Endothelial cell of umbilical vein (primary cell): Measurements from ENCODE around the gene NUS1. TPM values are rescaled to one million over a fixed set of nuclear protein-coding genes. Genes with fewer than 3 reads are reported as not detected.
A peak's percentile ranks its signal among the peaks of the same experiment; 100 is the strongest.
"Not testable (repeated sequence)": the region's sequence is repeated elsewhere in the genome, so short reads cannot be mapped to it uniquely, and the experiment has no call there.

ENCODE experiments used
- BruUV-seq: library from RNA; stranded (reverse); fragments of 400-500 nt; replicated peaks from 2 replicates; lab custom pipeline; 2021; lab: Mats Ljungman, UMichigan
- CTCF ChIA-PET: fragments of 300-600, 350-600 bp; sonication (Branson Sonifier 250); formaldehyde crosslinking; loops from one replicate; lab custom pipeline; 2021; ENCODE audit warnings: antibody characterized with exemption, inconsistent platforms; lab: Charles Lee
- POLR2A ChIA-PET: fragments of 300-600, 350-600 bp; sonication (Branson Sonifier 250); formaldehyde crosslinking; loops from one replicate; lab custom pipeline; 2021; ENCODE audit warnings: antibody characterized with exemption, inconsistent platforms; lab: Charles Lee
- DNase-seq: peaks from one replicate; pipeline ENCODE4 v3.0.0-alpha.2; 2011; ENCODE audit warnings: low read depth, low spot score
- FAIRE-seq: peaks from 2 replicates; lab custom pipeline; 2011; peaks lifted over from hg19 to GRCh38; lab: Jason Lieb, UNC
- H2AFZ ChIP-seq: 2 replicates; pipeline ENCODE4 v1.6.0; 2012; ENCODE audit warnings: low read depth, low read length, control low read depth, inconsistent platforms
- H3K27ac ChIP-seq: 2 replicates; pipeline ENCODE4 v1.5.1; 2011; ENCODE audit warnings: low read depth, mild to moderate bottlenecking, control low read depth, low read length, moderate library complexity; ENCODE audit not compliant: insufficient read depth
- H3K27me3 ChIP-seq, 2 experiments: 2 replicates each; pipeline versions ENCODE4 v1.6.0 to v1.6.1; 2011; ENCODE audit warnings: low read length in 2 of 2, mixed read lengths in 1 of 2; ENCODE audit not compliant: control insufficient read depth in 2 of 2, insufficient read depth in 2 of 2
- H3K36me3 ChIP-seq, 2 experiments: 2 replicates in 1 of 2; 3 replicates in 1 of 2; pipeline ENCODE4 v1.5.1; 2011; ENCODE audit warnings: low read length in 2 of 2, mild to moderate bottlenecking in 1 of 2, moderate library complexity in 1 of 2; ENCODE audit not compliant: control insufficient read depth in 2 of 2, insufficient read depth in 2 of 2; ENCODE audit errors: extremely low read depth in 1 of 2
- H3K4me1 ChIP-seq: 3 replicates; pipeline ENCODE4 v1.5.1; 2011; ENCODE audit warnings: mild to moderate bottlenecking, low read length; ENCODE audit not compliant: control insufficient read depth, insufficient read depth; ENCODE audit errors: extremely low read depth
- H3K4me2 ChIP-seq: 2 replicates; pipeline ENCODE4 v1.6.1; 2011; ENCODE audit warnings: low read length, control low read depth, mixed read lengths; ENCODE audit not compliant: insufficient read depth
- H3K4me3 ChIP-seq, 3 experiments: fragments of 200-600 bp in 1 of 3; sonication (generic), shearing (Covaris generic) in 1 of 3; replicated peaks in 1 of 3; 2 replicates each; pipeline ENCODE4 v1.5.1; 2011 to 2016; ENCODE audit warnings: control low read depth in 3 of 3, low read length in 3 of 3, mild to moderate bottlenecking in 2 of 3, inconsistent platforms in 1 of 3, low read depth in 1 of 3, moderate library complexity in 1 of 3; ENCODE audit not compliant: insufficient read depth in 1 of 3
- H3K79me2 ChIP-seq: 2 replicates; pipeline ENCODE4 v1.6.0; 2012; ENCODE audit warnings: low read length, inconsistent platforms; ENCODE audit not compliant: control insufficient read depth, insufficient read depth
- H3K9ac ChIP-seq: replicated peaks from 2 replicates; pipeline ENCODE3; 2011; ENCODE audit warnings: low read length, control low read depth; ENCODE audit not compliant: insufficient read depth; ENCODE audit errors: extremely low read depth
- H3K9me1 ChIP-seq: replicated peaks from 3 replicates; pipeline ENCODE4 v1.6.0; 2011; ENCODE audit warnings: mild to moderate bottlenecking, low read length; ENCODE audit not compliant: control insufficient read depth, insufficient read depth; ENCODE audit errors: extremely low read depth
- H3K9me3 ChIP-seq: replicated peaks from 2 replicates; pipeline ENCODE4 v1.5.1; 2012; ENCODE audit warnings: low read length, inconsistent platforms; ENCODE audit not compliant: control insufficient read depth, insufficient read depth
- H4K20me1 ChIP-seq: replicated peaks from 2 replicates; pipeline ENCODE3; 2011; ENCODE audit warnings: mild to moderate bottlenecking, low read length; ENCODE audit not compliant: control insufficient read depth, insufficient read depth; ENCODE audit errors: extremely low read depth
- CTCF ChIP-seq, 2 donors: IDR thresholded peaks; 1 replicate in 1 of 2; 2 replicates in 1 of 2; pipeline ENCODE4 v1.5.1; 2011; ENCODE audit warnings: low read length in 2 of 2, mild to moderate bottlenecking in 2 of 2, moderate library complexity in 2 of 2, control low read depth in 1 of 2, inconsistent platforms in 1 of 2, low read depth in 1 of 2; ENCODE audit not compliant: insufficient read depth in 1 of 2; ENCODE audit errors: extremely low read depth in 1 of 2
- EZH2 ChIP-seq: IDR thresholded peaks from 2 replicates; pipeline ENCODE4 v1.6.1; 2012; ENCODE audit warnings: borderline replicate concordance, low read depth, mild to moderate bottlenecking, moderate library complexity, low read length, inconsistent platforms; ENCODE audit not compliant: severe bottlenecking
- FOS ChIP-seq: IDR thresholded peaks from 2 replicates; pipeline ENCODE4 v1.6.1; 2011; ENCODE audit warnings: mild to moderate bottlenecking, low read length, moderate library complexity, borderline replicate concordance; ENCODE audit not compliant: insufficient read depth
- GATA2 ChIP-seq: IDR thresholded peaks from 2 replicates; pipeline ENCODE4 v1.7.0; 2011; ENCODE audit warnings: low read depth, mild to moderate bottlenecking, moderate library complexity, mixed read lengths, low read length; ENCODE audit not compliant: insufficient read length, insufficient read depth
- JUN ChIP-seq: IDR thresholded peaks from 2 replicates; pipeline ENCODE4 v1.6.1; 2011; ENCODE audit warnings: borderline replicate concordance, low read depth; ENCODE audit not compliant: insufficient read length, insufficient read depth
- MAX ChIP-seq: IDR thresholded peaks from 2 replicates; pipeline ENCODE4 v1.6.1; 2011; ENCODE audit not compliant: insufficient read depth, insufficient read length
- MYC ChIP-seq: IDR thresholded peaks from one replicate; pipeline ENCODE4 v1.6.1; 2011; ENCODE audit warnings: mild to moderate bottlenecking, low read depth, low read length
- POLR2A ChIP-seq: IDR thresholded peaks from 2 replicates; pipeline ENCODE4 v1.6.1; 2012; ENCODE audit warnings: low read depth, mild to moderate bottlenecking, control low read depth, low read length
- POLR2AphosphoS5 ChIP-seq: IDR thresholded peaks from 2 replicates; pipeline ENCODE4 v1.6.1; 2012; ENCODE audit warnings: low read depth, mild to moderate bottlenecking, control low read depth, low read length, moderate library complexity; ENCODE audit not compliant: insufficient read depth
- dilution Hi-C: fragments of 300-500 bp; cut with MboI; formaldehyde crosslinking; loops from one replicate; pipeline ENCODE4 v1.15.0; 2019; ENCODE audit warnings: low sequenced_read_pairs; ENCODE audit not compliant: extremely low pct_ligation_motif_present
- intact Hi-C: fragments of 100-400 bp; cut with micrococcal nuclease; formaldehyde crosslinking; loops from one replicate; pipeline ENCODE4 v1.10.0; 2022
- polyA plus RNA-seq, 4 experiments: library from polyadenylated mRNA; depleted of rRNA in 3 of 4; stranded (reverse) in 3 of 4; unstranded in 1 of 4; fragments of >200 nt; gene quantifications; 2 replicates each; pipeline versions ENCODE4 v1.2.1 to v1.2.3, GENCODE V29; 2011 to 2012; ENCODE audit warnings: missing spikeins in 1 of 4
- total RNA-seq: library from RNA; stranded (reverse); gene quantifications from 2 replicates; pipeline ENCODE4 v1.2.3, GENCODE V29; 2021

NUS1 gene
- total and polyA plus RNA-seq, 2 donors (not counting 3 experiments of a cell fraction or from before 2014, with no cell fraction given): 9.5 to 33.4 TPM

DNA sequence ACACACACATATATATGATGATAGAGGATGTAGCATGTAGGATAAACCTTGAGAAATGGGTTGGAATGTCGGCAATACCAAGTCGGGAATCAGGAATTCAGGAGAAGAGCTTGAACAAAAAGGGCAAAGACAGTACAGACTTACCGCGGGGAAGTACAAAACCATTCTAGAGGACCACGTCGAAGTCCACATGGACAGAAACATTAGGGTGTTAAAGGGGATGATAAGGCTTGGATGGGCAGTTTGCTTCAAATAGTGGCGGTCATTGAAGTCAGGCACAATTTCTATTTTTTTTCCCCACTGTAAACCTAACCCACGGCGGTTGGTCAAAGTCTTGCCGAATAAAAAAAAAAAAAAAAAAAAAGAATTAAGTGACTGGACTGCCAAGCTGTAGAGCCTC is 766 bp upstream of the NUS1 start:
- peak overlapping the region; percentile 92 for H2AFZ ChIP-seq
- H3K4me1 ChIP-seq: peaks cover 21% of the 10 kb centered on the region
- peaks cover 39% of the 10 kb centered on the region for H3K79me2 ChIP-seq
- peak overlapping the region; percentile 8 for H3K9ac ChIP-seq
- POLR2A ChIA-PET: no interaction called here
- intact Hi-C loops: no loop called here
- dilution Hi-C loops: no loop called here
- CTCF ChIA-PET: no interaction called here
- FAIRE-seq: no peak
- no peak for DNase-seq
- BruUV-seq: no TSS peak
- TF ChIP-seq CTCF (IDR thresholded peaks at IDR 0.05; ENCODE audit: extremely low read depth in 1 of 2, insufficient read depth in 1 of 2, low read depth in 1 of 2, low read length in 2 of 2): no peak
- no peak for TF ChIP-seq GATA2
- no peak for TF ChIP-seq MYC
- TF ChIP-seq JUN: no peak
- no peak for TF ChIP-seq POLR2A
- no peak for TF ChIP-seq MAX
- TF ChIP-seq FOS: no peak
- no peak for TF ChIP-seq POLR2AphosphoS5
- no peak for TF ChIP-seq EZH2
- H4K20me1 ChIP-seq: peaks cover 5% of the 10 kb centered on the region
- no peaks in the 10 kb centered on the region for H3K27me3 ChIP-seq
- H3K36me3 ChIP-seq: no peaks in the 10 kb centered on the region
- H3K4me3 ChIP-seq: peak overlapping the region in 2 of 3 experiments; percentile 25 to 63
- H3K4me2 ChIP-seq: peak overlapping the region; percentile 82
- no peaks in the 10 kb centered on the region for H3K9me1 ChIP-seq
- H3K27ac ChIP-seq: no peak overlapping the region
- no peaks in the 10 kb centered on the region for H3K9me3 ChIP-seq

- Histone ChIP-seq H4K20me1 (peaks cover 11% of the 10 kb centered on the region), H3K79me2 (peaks cover 52% of the 10 kb centered on the region), H3K4me3 (peak overlapping the region; percentile 33 to 82 (median 75)), H3K4me2 (peak overlapping the region; percentile 90), H3K27ac (peak overlapping the region; percentile 52), H3K9ac (peak overlapping the region; percentile 52), H3K4me1 (peaks cover 26% of the 10 kb centered on the region)
- BruUV-seq, H3K36me3 ChIP-seq, H3K27me3 ChIP-seq, FAIRE-seq, POLR2A ChIA-PET, H2AFZ ChIP-seq, dilution Hi-C loops, H3K9me1 ChIP-seq, H3K9me3 ChIP-seq, CTCF ChIA-PET: not testable (repeated sequence)
- intact Hi-C loops: loop anchor here (1.0 to 5.0 kb wide), 4 partner anchors 73 to 328 kb away; partner anchors contain the start of gene GOPC
- peak; percentile 28 for DNase-seq
These were observed 511 bp downstream of the NUS1 start for GRCh38 chr6:117675658-117676301.
